AG08395 (cell line): Measurements from ENCODE around the gene CELSR1.
A peak's percentile ranks its signal among the peaks of the same experiment; 100 is the strongest.
"Not testable (repeated sequence)": the region's sequence is repeated elsewhere in the genome, so short reads cannot be mapped to it uniquely, and the experiment has no call there.

Experiments
- DNase-seq: peaks from one replicate; pipeline ENCODE4 v3.0.0; 2012; ENCODE audit warnings: mixed read lengths, low spot score

CELSR1 gene

DNA sequence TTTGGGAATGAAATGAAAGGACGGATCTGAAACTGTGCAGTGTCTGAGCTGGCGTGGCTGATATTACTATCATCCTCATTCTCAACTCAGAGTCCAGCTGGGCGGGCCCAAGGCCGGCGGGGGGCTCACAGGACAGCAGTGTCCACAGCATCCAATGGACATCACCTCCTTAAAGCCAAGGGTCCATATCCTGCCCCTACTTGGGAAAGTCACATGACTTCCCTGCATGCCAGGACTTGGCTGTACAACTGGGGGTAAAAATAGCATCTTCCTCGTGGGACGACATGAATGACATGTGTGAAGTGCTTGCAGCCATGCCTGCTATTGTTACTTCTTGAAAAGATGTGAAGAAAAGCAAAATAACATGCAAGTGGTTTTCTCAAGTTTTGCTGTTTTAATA, 119.7 kb downstream of the CELSR1 start:
- DNase-seq, result no peak

DNA sequence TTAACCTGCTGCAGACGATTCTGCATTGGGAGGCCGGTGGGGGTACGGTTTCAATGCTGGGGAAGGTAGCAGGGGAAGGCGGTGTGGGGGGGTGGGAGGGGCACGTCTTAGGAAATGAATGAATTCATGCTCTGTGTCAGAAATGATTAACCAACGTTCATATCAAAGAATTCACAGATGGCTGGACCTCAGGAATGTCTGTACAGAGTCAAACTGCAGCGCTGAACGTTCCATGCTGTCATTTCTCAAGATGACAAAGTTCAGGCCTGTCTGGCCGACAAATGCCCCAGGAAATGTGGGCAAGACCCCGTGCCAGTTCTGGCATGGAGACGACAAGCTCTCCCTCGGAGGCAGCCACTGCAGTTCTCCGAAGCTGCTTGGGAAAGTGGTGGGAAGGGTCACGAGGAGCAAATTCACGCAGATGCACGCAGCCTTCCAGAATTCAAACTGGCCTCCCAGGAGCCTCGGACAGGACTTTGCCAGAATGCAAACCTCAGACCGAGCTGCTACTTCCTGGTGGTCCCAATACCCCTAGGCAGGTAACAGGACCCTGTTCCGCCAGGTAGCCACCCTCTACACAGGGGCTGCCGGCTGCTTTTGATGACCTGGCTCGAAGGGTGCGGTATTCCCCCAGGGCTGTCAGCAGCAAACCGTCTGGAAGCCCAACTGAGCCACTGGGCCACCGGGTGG, 120.4 kb downstream of the CELSR1 start:
- DNase-seq, result peak; percentile 14

DNA sequence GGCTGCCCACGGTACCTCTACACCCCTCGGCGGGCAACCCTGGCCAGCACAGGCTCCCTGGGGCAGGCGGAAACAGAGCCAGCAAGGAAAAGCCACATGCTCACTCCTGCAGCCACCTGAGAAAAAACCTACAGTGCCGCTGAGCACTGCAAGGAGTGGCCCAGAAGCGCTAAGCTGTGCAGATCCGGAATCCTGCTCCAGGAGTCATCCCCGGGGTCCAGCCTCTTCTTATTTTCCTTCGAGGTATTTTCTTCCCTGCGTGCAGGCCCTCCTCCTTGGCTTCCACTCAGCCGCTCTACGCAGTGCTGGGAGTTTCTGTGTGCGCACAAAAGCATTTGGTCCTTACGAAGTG, 120.9 kb downstream of the CELSR1 start:
- no peak for DNase-seq

DNA sequence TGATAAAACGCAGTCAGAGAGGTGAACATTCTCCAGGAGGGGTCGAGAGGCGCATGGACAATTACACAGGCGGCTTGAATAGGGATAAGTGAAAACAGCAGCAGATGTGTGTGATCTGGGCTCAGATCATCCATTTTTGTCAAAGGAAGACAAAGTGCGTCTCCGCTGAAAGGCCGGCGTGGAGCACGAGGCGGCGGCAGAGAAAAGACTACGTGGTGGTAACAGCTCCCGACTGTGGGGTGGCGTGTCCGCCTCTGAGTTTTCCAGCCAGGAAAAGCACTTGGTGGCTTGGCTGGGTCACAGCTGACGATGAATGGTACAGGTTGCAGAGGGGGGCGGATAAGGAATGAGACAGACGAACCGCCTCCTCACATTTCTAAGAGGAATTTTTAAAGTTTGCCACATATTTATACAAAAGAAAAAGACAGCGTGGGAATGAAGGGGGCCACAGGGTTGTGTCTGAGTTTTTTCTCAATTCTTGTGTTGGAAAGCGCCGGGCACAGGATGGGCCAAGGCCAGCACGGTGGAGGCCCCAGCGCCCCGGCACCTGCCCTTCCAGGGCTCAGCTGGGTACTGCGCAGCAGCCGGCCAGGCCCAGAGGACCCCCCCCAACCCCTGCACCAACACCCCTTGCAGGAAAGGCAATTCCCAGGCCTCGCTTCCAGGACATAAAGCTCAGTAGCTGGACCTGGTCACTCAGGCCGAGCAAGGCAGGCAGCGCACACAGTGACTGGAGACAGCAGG, 121.5 kb downstream of the CELSR1 start:
- peak; percentile 47 for DNase-seq

DNA sequence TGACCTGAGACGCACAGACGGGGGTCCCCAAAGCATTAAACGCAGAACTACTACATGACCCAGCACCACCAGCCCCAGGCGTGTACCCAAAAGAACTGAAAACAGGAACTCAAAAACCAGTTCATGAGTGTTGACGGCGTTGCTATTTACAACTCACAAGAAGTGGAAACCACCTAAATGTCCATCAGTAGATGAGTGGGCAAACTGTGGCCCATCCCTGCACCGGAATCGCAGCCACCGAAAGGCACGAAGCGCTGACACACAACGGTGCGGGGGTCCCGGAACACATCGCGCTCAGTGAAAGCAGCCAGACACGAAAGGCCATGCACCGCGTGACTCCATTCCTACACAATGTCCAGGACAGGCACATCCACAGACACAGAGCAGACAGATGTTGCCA, 122.7 kb downstream of the CELSR1 start:
- no peak for DNase-seq

DNA sequence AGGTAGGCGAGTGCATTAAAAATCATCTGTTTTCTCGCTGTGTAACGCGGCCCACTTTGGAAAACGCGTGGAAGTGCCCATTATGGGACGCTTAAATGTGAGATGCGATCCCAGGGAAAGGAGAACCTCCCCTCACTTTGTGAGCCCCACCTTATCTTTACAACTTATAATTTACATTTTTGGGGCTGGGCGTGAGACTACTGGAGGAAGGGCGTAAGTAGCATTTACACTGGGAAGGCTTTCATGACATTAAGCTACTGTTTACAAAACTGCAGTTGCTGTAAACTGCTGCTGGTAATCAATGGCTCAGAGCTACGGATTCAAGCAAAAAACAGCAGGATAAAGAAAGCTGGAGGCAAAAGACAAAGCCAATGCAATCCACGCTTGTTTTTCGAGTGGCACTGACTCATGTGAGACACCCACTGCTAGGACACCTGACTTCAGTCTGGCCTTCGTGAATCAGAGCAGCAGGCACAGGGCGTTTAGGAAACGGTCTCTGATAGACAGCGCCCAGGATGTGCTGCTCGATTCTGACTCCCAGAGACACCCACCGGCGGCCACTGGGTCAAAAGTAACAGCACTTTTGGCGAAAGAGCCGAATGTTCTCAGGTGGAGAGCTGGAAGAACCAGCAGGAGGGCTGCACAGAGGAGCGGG, 123.6 kb downstream of the CELSR1 start:
- no peak for DNase-seq

DNA sequence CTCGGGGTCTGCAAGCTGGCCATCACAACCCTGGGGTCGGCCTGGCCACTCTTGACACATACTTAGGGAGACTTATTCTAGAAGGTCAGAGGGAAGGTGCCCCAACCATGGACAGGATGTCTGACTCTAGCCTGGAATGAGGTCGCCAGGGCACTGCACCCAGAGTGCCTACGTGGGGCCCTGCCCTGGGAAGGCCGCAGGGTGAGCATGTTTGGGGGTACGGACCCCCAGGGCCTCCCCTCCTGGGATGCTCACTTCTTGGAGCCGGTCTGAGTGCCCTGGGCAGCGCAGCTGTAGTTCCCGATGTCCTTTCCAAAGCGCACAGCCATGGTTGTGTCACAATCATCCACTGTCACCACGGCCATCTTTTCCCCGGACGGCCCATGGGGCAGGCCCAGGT, 126.1 kb downstream of the CELSR1 start:
- DNase-seq, result no peak

DNA sequence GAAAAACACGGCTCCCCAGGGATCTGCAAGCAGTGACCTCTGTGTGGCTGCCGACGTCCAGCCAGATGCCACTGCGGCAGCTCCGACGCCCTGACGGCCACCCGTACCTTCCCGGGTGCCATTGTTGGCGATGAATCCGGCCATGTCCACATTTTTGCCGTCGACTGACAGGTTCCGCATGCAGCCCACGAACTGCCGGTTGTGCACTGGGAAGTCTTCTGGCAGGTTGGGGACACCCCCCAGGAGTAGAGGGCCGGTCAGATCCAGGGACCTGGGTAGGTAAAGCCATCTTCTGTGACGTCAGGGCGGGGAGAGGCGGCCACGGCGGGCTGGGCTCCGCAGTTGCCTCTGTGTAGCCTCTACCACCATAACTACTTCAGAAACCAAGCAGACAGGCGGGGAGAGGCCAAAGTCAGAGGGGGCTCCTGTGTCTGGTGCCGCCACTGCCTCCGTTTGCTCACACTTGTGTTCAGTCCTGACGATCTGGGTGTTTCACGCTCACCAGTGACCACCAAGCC, 127.1 kb downstream of the CELSR1 start:
- no peak for DNase-seq

DNA sequence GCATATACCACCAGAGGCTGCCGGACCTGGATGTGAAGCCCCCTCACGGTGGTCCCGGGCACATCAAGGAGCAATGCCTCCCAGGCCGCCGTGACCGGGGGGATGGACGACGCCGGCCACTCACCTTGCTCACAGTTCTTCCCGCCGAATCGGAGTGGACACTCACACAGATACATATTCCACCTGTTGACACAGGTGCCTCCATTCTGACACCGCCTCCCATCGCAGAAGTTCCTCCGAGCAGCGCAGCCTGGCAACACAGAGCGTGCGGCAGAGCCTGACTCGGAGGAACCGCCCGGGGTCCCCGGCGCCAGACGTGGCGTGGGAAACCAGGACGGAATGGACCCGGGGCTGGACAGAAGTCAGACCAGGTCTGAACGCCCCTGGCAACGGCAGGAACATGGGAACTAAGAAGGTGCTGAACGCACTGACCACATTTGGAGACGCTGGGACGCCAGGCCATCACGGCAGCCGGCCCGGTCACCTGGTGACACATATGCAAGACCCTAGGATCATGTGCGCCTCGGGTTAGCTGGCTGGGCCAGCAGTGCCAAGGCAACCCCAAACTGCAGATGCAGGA, 127.7 kb downstream of the CELSR1 start:
- DNase-seq, result no peak

DNA sequence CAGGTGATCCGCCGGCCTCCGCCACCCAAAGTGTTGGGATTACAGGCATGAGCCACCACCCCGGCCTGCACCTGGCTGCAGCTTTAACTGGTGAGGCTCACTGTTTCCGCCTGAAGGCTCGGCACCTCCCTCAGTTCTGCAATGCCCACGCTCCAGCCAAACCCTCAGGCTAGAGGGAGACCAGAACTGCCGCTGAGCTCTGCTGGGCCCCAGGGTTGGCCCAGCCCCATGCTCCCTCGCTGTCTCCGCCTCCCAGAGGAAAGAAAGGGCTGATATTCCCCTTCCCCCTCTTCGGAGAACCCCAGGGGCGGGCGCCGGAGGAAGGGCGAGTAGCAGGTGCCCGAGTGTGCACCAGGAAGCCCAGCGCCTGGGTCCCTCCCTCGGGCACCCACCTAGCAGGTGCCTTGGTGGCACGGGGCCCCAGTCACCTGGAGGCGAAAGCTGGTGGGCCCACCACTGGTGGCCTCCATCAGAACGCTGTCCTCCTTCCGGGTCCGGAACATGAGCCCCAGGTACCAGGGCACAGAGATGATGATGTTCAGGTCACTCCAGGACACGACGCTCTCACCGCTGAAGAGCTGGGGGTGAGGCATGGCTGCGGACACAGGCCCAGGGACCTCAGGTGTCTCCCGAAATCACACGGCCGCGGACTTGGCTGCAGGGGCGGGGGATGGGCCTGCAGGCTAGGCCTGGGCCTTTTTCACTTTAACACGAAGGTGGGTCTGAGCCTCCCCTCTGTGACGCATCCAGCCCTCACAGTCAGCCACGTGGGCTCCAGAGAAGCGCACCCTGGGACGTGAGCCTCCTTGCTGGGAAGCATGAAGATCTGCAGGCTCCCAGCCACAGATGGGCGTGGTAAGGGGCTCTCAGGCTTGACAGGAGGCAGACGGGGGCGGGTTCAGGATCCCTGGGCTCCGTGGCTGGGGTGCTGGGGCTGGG, 128.6 kb downstream of the CELSR1 start:
- no peak for DNase-seq

DNA sequence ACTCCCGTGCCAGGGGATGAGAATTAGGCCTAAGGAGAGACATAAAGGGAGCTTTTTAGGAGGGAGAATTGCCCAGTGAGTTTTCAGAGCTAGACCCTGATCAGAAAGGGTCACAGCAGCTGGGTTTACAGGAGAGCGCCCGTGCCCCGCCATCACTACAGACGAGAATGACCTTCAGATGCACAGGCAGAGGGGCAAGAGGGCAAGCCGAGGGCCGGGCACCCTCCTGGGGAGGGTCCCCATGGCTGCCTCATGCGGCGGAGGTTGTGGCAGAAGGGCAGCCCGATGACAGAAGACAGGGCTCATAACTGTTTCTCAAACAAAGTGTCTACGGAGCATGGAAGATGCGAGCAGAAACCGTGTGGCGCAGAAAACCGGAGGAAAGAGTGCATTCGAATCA, 129.7 kb downstream of the CELSR1 start:
- DNase-seq, result no peak

DNA sequence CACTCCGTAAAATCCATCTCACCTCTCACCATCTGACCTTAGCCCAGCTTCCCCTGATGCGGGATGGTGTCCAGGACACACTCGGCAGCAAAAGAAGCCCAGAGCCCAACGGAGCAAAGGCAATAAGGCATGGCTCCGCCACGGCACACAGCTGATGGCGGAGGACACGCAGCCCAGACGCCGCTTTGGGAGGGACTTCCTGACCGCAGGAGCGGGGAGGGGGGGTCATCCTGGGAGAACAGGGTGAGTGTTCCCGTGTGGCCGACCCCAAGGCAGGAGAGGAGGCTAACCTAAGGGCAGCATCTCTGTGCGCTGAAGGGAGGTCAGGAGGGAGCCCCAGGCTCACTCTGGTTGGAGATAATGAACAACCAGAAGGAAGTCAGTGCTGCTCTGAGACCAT, 130.6 kb downstream of the CELSR1 start:
- no peak for DNase-seq

DNA sequence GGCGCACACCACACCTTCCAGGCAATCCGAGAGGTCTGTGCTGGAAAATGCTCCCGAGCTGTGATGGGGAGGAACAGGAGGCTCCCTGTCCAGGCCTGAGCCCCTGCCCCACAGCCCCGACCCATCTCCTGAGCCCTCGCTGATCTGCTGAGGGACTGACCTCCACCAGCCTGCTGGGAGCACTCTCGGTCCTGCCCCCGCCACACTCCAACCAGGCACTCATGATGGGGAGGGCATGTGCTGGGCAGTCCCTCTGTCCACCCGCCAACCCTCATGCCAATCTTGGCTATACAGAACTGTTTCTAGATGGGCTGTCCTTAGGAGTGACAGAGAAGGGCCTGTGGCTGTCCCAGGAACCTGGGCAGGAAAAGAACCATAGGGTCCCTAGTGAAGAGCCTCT, 131.1 kb downstream of the CELSR1 start:
- no peak for DNase-seq

DNA sequence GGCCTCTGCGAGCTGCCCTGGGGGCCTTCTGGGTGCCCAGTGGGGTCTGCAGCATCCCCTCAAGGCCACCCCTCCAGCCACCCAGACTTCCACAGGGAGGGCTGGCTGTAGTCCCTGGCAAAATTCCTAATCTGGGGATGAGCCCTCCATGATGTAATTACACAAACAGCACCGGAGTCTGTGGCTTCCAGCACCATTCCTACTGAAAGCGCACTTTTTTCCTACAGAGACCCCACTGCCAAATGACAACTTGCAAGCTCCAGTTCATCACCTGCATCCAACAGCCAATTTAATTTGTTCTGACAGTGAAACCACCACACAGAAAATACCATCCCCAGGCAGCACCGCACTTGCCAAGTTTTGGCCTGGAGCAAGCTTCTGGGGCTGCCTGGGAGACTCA, 131.5 kb downstream of the CELSR1 start:
- DNase-seq, result no peak

DNA sequence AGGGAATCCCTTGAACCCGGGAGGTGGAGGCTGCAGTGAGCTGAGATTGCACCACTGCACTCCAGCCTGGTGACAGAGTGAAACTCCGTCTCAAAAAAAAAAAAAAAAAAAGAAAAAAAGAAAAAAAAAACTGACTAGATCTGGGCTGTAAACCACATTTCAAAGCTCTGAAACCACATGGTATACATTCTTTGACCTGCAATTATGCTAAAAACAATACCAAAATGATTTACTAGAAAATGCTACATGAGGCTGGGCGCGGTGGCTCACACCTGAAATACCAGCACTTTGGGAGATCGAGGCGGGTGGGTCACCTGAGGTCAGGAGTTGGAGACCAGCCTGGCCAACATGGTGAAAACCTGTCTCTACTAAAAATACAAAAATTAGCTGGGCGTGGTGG, 133.5 kb downstream of the CELSR1 start:
- DNase-seq, result not testable (repeated sequence)

DNA sequence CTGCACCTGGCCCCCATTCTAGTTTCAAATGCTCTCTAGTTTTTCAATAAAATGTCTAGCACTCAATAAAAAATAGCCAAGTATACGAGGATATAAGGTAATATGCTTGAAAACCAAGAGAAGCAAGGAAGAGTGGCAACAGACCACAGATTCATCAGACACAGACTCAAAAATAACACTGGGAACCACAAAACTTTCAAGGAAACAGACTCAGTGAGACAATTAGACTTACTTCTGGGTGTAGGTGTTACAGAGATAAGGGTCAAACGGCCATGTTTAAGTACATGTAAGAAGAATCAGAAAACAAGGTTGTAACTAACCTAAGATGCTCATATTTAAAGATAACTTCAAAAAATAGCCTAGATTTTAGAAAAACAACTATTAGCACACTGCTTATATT, 134.9 kb downstream of the CELSR1 start:
- DNase-seq, result no peak

DNA sequence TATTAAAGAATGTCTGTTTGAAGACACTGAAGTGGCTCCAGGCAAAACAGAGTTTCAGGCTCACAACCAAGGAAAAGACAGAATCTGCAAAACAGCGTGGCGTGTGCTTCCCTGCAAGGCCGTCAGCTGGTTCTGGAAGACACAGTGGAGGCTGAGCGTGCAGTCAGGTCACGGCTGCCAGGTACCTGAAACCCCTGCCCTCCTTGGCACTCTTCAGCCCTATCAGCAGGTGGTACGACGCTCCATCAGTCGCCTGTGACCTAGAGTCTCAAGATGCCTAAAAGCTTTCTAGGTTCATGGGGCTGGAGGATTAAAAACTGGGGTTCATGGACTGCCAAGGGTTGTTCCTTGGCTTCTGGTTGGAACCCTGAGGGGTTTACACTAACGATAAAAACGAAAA, 136.1 kb downstream of the CELSR1 start:
- no peak for DNase-seq

DNA sequence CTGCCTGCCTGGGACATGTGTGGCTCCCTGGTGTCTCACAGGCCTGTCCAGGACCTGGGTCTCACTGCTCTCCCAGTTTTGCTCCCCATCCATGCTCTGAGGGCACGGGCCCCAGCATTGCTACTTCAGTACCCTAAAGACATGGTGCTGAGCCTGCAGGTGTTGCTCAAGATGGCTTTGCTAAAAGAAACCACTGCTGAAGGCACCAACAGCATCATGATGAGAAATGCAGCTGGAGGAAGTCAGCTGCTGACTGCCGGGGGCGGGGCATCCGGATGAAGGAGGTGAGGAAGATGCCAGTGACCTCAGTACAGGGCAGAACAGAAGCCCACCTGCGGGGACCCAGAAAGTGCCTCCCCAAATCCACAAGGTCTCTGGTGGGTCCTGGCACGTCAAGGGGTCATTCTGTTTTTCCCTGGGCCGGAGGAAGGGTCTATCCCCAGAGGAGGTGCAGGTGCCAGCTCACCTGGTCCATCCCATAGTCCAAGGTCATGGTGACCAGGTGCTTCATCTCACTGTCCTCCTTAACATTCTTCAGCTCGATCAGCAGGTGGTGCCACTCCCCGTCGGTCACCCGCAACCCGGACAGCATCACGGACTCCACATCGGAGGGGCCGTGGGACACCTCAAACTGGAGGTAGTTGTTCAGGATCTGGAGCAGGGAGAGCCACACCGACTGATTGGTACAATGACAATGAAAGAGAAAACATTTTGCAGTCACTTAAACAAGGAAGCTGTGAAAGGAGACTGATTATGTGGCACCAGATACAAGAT, 138.0 kb downstream of the CELSR1 start:
- DNase-seq, result no peak

DNA sequence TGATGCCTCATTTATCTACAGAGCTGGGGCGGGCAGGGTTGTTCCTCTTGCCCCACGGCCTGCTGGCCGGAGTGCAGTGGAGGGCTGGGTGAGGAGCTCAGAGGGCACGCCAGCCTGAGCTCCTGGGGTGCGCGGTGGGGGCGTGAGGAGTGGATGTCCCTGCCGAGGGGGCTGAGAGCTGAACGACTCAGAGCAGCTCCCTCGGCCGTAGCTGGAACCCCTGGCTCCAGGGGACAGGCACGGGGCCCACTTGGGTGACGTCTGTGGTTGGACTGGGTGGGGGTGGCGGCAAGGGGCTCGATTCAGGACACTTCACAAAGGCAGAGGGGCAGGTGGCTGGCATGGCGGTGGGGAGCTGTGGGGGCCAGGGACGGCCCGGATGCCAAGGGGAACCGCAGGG, 139.5 kb downstream of the CELSR1 start:
- no peak for DNase-seq

DNA sequence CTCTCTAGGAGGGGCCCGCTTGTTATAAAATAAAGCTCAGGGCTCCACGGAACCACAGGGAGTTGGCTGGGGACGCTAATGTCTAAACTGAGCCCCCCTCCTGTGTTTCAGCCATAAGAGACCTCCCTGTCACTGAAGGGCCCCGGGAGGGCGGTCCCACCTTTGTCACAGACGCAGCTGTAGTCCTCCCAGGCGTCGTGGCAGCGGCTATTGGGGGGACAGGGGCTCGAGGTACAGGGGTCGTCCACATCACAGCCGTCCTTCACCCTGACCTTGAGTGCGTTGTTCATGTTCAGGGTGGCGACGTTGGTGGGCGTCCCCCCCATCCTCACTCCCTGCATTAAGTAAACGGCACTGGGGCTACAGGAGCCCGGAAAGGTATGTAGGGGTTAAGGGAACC, 139.9 kb downstream of the CELSR1 start:
- DNase-seq, result no peak

DNA sequence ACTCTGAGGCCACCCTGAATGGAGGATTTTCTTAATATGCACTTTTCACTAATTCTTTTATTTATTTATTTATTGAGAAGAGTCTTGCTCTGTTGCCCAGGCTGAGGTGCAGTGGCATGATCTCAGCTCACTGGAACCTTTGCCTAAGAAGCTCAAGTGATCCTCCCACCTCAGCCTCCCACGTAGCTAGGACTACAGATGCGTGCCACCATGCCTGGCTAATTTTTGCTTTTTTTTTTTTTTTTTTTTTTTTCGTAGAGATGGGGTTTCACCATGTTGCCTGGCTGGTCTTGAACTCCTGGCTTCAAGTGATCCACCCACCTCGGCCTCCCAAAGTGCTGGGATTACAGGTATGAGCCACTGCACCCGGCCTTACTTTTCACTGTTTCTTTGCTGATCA, 140.4 kb downstream of the CELSR1 start:
- not testable (repeated sequence) for DNase-seq
